Hematopoietic multipotent progenitor cell treated with erythropoietin and hydrocortisone succinate and interleukin-3 and kit ligand, for 8 days (in vitro differentiated cells): ENCODE measurements around the gene APOBEC4.

Experiments
- DNase-seq: peaks from one replicate; pipeline ENCODE4 v3.0.0-alpha.2; 2015

APOBEC4 gene

GRCh38 chr1:183598386-183598785 lies 54.7 kb downstream of the APOBEC4 start:
- no peak for DNase-seq

GRCh38 chr1:183597656-183598347 lies 55.3 kb downstream of the APOBEC4 start:
- no peak for DNase-seq

GRCh38 chr1:183596500-183596899 lies 56.6 kb downstream of the APOBEC4 start:
- no peak for DNase-seq
